Keratinocyte (primary cell): ENCODE results near the gene NDUFA11. TPM values are rescaled to one million over a fixed set of nuclear protein-coding genes. Genes with fewer than 3 reads are reported as not detected.

Source experiments
- DNase-seq: peaks from one replicate; pipeline ENCODE4 v3.0.0-alpha.2; 2011; ENCODE audit warnings: low read depth, missing footprints, low spot score
- FAIRE-seq: peaks from 2 replicates; lab custom pipeline; 2011; peaks lifted over from hg19 to GRCh38; lab: Jason Lieb, UNC
- H2AFZ ChIP-seq: 2 replicates; pipeline ENCODE4 v1.6.0; 2012; ENCODE audit warnings: low read length, control low read depth, inconsistent platforms; ENCODE audit not compliant: control insufficient read depth
- H3K27ac ChIP-seq: 2 replicates; pipeline ENCODE4 v1.5.1; 2011; ENCODE audit warnings: low read length; ENCODE audit not compliant: control insufficient read depth, insufficient read depth
- H3K27me3 ChIP-seq: 3 replicates; pipeline ENCODE4 v1.6.0; 2011; ENCODE audit warnings: low read length; ENCODE audit not compliant: control insufficient read depth, insufficient read depth; ENCODE audit errors: extremely low read depth
- H3K36me3 ChIP-seq, 2 experiments: 2 replicates in 1 of 2; 3 replicates in 1 of 2; pipeline ENCODE4 v1.5.1; 2011; ENCODE audit warnings: low read length in 2 of 2, mild to moderate bottlenecking in 1 of 2; ENCODE audit not compliant: control insufficient read depth in 2 of 2, insufficient read depth in 2 of 2; ENCODE audit errors: extremely low read depth in 1 of 2
- H3K4me1 ChIP-seq: 3 replicates; pipeline ENCODE4 v1.5.1; 2011; ENCODE audit warnings: low read length; ENCODE audit not compliant: control insufficient read depth, insufficient read depth; ENCODE audit errors: extremely low read depth
- H3K4me2 ChIP-seq: 3 replicates; pipeline ENCODE4 v1.6.0; 2011; ENCODE audit warnings: low read depth, low read length; ENCODE audit not compliant: control insufficient read depth, insufficient read depth; ENCODE audit errors: extremely low read depth
- H3K4me3 ChIP-seq, 3 experiments: fragments of 200-600 bp in 1 of 3; sonication (generic) in 1 of 3; 2 replicates in 2 of 3; 3 replicates in 1 of 3; pipeline ENCODE4 v1.5.1; 2011 to 2016; ENCODE audit warnings: low read length in 3 of 3, mild to moderate bottlenecking in 3 of 3, control low read depth in 2 of 3, inconsistent platforms in 1 of 3, low read depth in 1 of 3, mixed read lengths in 1 of 3, mixed run types in 1 of 3, moderate library complexity in 1 of 3; ENCODE audit not compliant: control insufficient read depth in 2 of 3, insufficient read depth in 2 of 3; ENCODE audit errors: extremely low read depth in 1 of 3
- H3K79me2 ChIP-seq: 2 replicates; pipeline ENCODE4 v1.6.0; 2012; ENCODE audit warnings: low read length; ENCODE audit not compliant: control insufficient read depth, insufficient read depth
- H3K9ac ChIP-seq: 3 replicates; pipeline ENCODE4 v1.6.0; 2011; ENCODE audit warnings: low read length; ENCODE audit not compliant: control insufficient read depth, insufficient read depth; ENCODE audit errors: extremely low read depth
- H3K9me1 ChIP-seq: 3 replicates; pipeline ENCODE4 v1.6.0; 2011; ENCODE audit warnings: low read length; ENCODE audit not compliant: control insufficient read depth, insufficient read depth; ENCODE audit errors: extremely low read depth
- H3K9me3 ChIP-seq: 2 replicates; pipeline ENCODE4 v1.5.1; 2012; ENCODE audit warnings: low read depth, low read length; ENCODE audit not compliant: control insufficient read depth
- H4K20me1 ChIP-seq: 3 replicates; pipeline ENCODE4 v1.6.0; 2011; ENCODE audit warnings: low read length; ENCODE audit not compliant: control insufficient read depth, insufficient read depth; ENCODE audit errors: extremely low read depth
- CTCF ChIP-seq, 3 experiments: IDR thresholded peaks in 1 of 3; conservative IDR thresholded peaks in 1 of 3; optimal IDR thresholded peaks in 1 of 3; 2 replicates in 2 of 3; 3 replicates in 1 of 3; pipeline versions ENCODE3 to v1.5.1; 2011; ENCODE audit warnings: low read length in 3 of 3, mild to moderate bottlenecking in 3 of 3, moderate library complexity in 2 of 3, control low read depth in 1 of 3, inconsistent platforms in 1 of 3; ENCODE audit not compliant: insufficient read depth in 2 of 3; ENCODE audit errors: extremely low read depth in 1 of 3
- EZH2 ChIP-seq: IDR thresholded peaks from one replicate; pipeline ENCODE4 v1.6.1; 2012; ENCODE audit warnings: inconsistent platforms, mild to moderate bottlenecking, low read length, moderate library complexity
- dilution Hi-C: fragments of 300-500 bp; cut with MboI; formaldehyde crosslinking; loops from one replicate; pipeline ENCODE4 v1.7.0; 2020; ENCODE audit warnings: low sequenced_read_pairs; ENCODE audit not compliant: extremely low pct_ligation_motif_present
- polyA plus RNA-seq, 5 experiments: library from polyadenylated mRNA; depleted of rRNA in 3 of 5; stranded (reverse) in 3 of 5; stranded (forward) in 1 of 5; unstranded in 1 of 5; fragments of >200 nt; gene quantifications; 1 replicate in 1 of 5; 2 replicates in 3 of 5; 3 replicates in 1 of 5; pipeline versions ENCODE4 v1.2.1 to v1.2.3, GENCODE V29; 2011 to 2012; ENCODE audit warnings: missing spikeins in 2 of 5, low read depth in 1 of 5, low replicate concordance in 1 of 5

The NDUFA11 gene
- polyA plus RNA-seq, 1 donor (not counting 4 experiments of a cell fraction or from before 2014, with no cell fraction given): 122 TPM

DNA sequence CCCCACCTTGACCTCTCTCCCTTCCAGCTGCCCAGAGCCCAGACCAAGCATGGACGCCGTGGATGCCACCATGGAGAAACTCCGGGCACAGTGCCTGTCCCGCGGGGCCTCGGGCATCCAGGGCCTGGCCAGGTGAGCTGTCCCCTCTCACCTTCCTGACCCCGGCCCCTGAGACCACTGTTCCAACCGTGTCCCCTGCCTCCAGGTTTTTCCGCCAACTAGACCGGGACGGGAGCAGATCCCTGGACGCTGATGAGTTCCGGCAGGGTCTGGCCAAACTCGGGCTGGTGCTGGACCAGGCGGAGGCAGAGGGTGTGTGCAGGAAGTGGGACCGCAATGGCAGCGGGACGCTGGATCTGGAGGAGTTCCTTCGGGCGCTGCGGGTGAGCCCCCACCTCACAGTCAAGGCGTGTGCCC, 10.8 kb upstream of the NDUFA11 start:
- Histone ChIP-seq H3K4me3 (no peak overlapping the region), H3K4me2 (no peak overlapping the region), H3K9ac (no peak overlapping the region), H3K9me1 (no peaks in the 10 kb centered on the region), H2AFZ (no peak overlapping the region), H3K27ac (no peak overlapping the region), H4K20me1 (no peaks in the 10 kb centered on the region), H3K36me3 (peaks cover 15% of the 10 kb centered on the region in 2 experiments), H3K79me2 (no peaks in the 10 kb centered on the region), H3K27me3 (no peaks in the 10 kb centered on the region), H3K4me1 (peaks cover 20% of the 10 kb centered on the region), H3K9me3 (no peaks in the 10 kb centered on the region)
- FAIRE-seq (no peak), DNase-seq (no peak)
- no peak for TF ChIP-seq EZH2
- TF ChIP-seq CTCF (optimal IDR thresholded peaks at IDR 0.05 in 1 of 3, IDR thresholded peaks at IDR 0.05 in 1 of 3, conservative IDR thresholded peaks at IDR 0.05 in 1 of 3; ENCODE audit: extremely low read depth in 1 of 3, insufficient read depth in 2 of 3, low read length in 3 of 3): no peak
- dilution Hi-C loops: no loop called here

GRCh38 chr19:5913739-5914357, 10.3 kb upstream of the NDUFA11 start, which contains the start of gene CAPS:
Gene CAPS (plus strand): TSS chr19:5914254. CDS start chr19:5914407, 153 bp downstream.
- no peak within 1 kb of the TSS for H2AFZ ChIP-seq
- DNase-seq: peak; percentile 21
- peaks cover 20% of the 10 kb centered on the region for H3K4me1 ChIP-seq
- TF ChIP-seq CTCF (optimal IDR thresholded peaks at IDR 0.05 in 1 of 3, IDR thresholded peaks at IDR 0.05 in 1 of 3, conservative IDR thresholded peaks at IDR 0.05 in 1 of 3; ENCODE audit: extremely low read depth in 1 of 3, insufficient read depth in 2 of 3, low read length in 3 of 3): no peak
- TF ChIP-seq EZH2: no peak
- H3K9me3 ChIP-seq: no peaks in the 10 kb centered on the region
- no peaks in the 10 kb centered on the region for H3K9me1 ChIP-seq
- no peak for FAIRE-seq
- H3K27ac ChIP-seq: no peak within 1 kb of the TSS
- no peak within 1 kb of the TSS for H3K4me3 ChIP-seq
- no peaks in the 10 kb centered on the region for H3K27me3 ChIP-seq
- no peaks in the 10 kb centered on the region for H4K20me1 ChIP-seq
- dilution Hi-C loops: no loop called here
- H3K9ac ChIP-seq: no peak within 1 kb of the TSS
- no peaks in the 10 kb centered on the region for H3K79me2 ChIP-seq
- peaks cover 10 to 14% of the 10 kb centered on the region in 2 experiments for H3K36me3 ChIP-seq
- H3K4me2 ChIP-seq: no peak within 1 kb of the TSS
